Measurements from ENCODE around the gene IRGM.
A peak's percentile ranks its signal among the peaks of the same experiment; 100 is the strongest.
"Not testable (repeated sequence)": the region's sequence is repeated elsewhere in the genome, so short reads cannot be mapped to it uniquely, and the experiment has no call there.

Gene IRGM

DNA sequence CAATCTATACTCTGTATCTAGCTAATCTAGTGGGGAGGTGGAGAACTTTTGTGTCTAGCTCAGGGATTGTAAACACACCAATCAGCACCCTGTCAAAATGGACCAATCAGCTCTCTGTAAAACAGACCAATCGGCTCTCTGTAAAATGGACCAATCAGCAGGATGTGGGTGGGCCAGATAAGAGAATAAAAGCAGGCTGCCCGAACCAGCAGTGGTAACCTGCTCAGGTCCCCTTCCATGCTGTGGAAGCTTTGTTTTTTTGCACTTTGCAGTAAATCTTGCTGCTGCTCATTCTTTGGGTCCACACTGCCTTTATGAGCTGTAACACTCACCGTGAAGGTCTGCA lies at the start of gene IRGM:
Gene IRGM (plus strand): TSS at position 214 of the 346 bp plus-strand sequence. CDS start 1,603 bp downstream, outside the sequence.
- TF ChIP-seq TCF12, TAF1 (IDR thresholded peaks at IDR 0.05; ENCODE audit: low read depth): not testable (repeated sequence)
- TF ChIP-seq, protein P1, sequence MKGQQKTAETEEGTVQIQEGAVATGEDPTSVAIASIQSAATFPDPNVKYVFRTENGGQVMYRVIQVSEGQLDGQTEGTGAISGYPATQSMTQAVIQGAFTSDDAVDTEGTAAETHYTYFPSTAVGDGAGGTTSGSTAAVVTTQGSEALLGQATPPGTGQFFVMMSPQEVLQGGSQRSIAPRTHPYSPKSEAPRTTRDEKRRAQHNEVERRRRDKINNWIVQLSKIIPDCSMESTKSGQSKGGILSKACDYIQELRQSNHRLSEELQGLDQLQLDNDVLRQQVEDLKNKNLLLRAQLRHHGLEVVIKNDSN (IDR thresholded peaks at IDR 0.05) = not testable (repeated sequence)

DNA sequence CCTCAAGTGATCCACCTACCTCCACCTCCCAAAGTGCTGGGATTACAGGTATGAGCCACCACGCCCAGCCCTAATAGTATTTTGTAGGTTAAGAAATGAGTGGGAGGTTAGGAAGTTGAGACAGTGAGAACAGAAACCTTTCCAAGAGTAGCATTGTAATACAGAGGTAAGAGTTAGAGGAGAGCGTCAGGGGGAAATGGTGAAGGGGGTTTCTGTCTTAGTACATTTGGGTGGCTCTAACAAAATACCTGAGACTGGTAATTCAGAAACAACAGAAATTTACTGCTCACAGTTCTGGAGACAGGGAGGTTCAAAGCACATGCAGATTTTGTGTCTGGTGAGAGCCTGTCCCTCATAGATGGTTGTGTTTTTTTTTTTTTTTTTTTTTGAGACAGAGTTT lies 48.9 kb upstream of the IRGM start:
- no peak for TF ChIP-seq TEAD4 (IDR thresholded peaks at IDR 0.05)
- TF ChIP-seq CEBPB (IDR thresholded peaks at IDR 0.05) = no peak
- TF ChIP-seq, protein P1 (IDR thresholded peaks at IDR 0.05) = no peak
- no peak for TF ChIP-seq NFIC (IDR thresholded peaks at IDR 0.05)
- TF ChIP-seq, protein P2, sequence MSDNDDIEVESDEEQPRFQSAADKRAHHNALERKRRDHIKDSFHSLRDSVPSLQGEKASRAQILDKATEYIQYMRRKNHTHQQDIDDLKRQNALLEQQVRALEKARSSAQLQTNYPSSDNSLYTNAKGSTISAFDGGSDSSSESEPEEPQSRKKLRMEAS (IDR thresholded peaks at IDR 0.05) = no peak
- TF ChIP-seq EP300 (IDR thresholded peaks at IDR 0.05; ENCODE audit: borderline replicate concordance) = no peak
- no peak for TF ChIP-seq CREB1 (IDR thresholded peaks at IDR 0.05; ENCODE audit: low read depth)
- TF ChIP-seq, protein P3, sequence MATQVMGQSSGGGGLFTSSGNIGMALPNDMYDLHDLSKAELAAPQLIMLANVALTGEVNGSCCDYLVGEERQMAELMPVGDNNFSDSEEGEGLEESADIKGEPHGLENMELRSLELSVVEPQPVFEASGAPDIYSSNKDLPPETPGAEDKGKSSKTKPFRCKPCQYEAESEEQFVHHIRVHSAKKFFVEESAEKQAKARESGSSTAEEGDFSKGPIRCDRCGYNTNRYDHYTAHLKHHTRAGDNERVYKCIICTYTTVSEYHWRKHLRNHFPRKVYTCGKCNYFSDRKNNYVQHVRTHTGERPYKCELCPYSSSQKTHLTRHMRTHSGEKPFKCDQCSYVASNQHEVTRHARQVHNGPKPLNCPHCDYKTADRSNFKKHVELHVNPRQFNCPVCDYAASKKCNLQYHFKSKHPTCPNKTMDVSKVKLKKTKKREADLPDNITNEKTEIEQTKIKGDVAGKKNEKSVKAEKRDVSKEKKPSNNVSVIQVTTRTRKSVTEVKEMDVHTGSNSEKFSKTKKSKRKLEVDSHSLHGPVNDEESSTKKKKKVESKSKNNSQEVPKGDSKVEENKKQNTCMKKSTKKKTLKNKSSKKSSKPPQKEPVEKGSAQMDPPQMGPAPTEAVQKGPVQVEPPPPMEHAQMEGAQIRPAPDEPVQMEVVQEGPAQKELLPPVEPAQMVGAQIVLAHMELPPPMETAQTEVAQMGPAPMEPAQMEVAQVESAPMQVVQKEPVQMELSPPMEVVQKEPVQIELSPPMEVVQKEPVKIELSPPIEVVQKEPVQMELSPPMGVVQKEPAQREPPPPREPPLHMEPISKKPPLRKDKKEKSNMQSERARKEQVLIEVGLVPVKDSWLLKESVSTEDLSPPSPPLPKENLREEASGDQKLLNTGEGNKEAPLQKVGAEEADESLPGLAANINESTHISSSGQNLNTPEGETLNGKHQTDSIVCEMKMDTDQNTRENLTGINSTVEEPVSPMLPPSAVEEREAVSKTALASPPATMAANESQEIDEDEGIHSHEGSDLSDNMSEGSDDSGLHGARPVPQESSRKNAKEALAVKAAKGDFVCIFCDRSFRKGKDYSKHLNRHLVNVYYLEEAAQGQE (IDR thresholded peaks at IDR 0.05; ENCODE audit: low read depth) = no peak

- TF ChIP-seq RAD21 (IDR thresholded peaks at IDR 0.05; ENCODE audit: low read depth) (peak; percentile 42; the same call in 1 of the 2 replicates), TAF1 (IDR thresholded peaks at IDR 0.05; ENCODE audit: low read depth) (no peak), TCF12 (IDR thresholded peaks at IDR 0.05; ENCODE audit: low read depth) (no peak)
- TF ChIP-seq, protein P1 (IDR thresholded peaks at IDR 0.05) = no peak
Observed at GRCh38 chr5:150801117-150801927, 45.0 kb upstream of the IRGM start.

- TF ChIP-seq YY1 (IDR thresholded peaks at IDR 0.05; ENCODE audit: low read depth) = no peak
- TF ChIP-seq EP300 (IDR thresholded peaks at IDR 0.05; ENCODE audit: borderline replicate concordance) = no peak
- TF ChIP-seq, protein P3 (IDR thresholded peaks at IDR 0.05; ENCODE audit: low read depth) = no peak
- TF ChIP-seq TAF1 (IDR thresholded peaks at IDR 0.05; ENCODE audit: low read depth) = no peak
- TF ChIP-seq EGR1 (IDR thresholded peaks at IDR 0.05) = no peak
- no peak for TF ChIP-seq RAD21 (IDR thresholded peaks at IDR 0.05; ENCODE audit: low read depth)
- TF ChIP-seq TEAD4 (IDR thresholded peaks at IDR 0.05) = no peak
Observed at GRCh38 chr5:150804388-150804787, 41.9 kb upstream of the IRGM start.

DNA sequence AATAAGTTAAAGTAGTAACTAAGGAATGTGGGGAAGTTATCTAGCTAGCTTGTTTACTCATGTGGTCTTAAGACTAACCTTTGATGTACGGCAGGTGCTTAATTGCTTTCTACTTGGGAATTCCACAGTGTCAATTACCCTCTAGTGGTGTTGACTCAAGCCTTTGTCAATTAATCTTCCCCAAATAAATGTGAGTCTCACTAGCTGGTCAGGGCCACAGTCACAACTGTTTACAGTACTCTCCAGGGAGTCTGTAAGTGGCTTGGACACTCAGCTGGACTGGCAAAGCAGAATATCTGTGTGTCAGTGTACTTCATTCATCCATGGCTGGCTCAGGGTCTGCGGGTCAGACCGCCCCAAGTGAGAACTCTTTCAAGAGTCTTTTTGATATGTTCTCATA lies 37.0 kb upstream of the IRGM start:
- TF ChIP-seq TEAD4 (IDR thresholded peaks at IDR 0.05) (no peak), CEBPB (IDR thresholded peaks at IDR 0.05) (no peak), ZBTB7A (IDR thresholded peaks at IDR 0.05; ENCODE audit: low read depth) (no peak), CREB1 (IDR thresholded peaks at IDR 0.05; ENCODE audit: low read depth) (no peak), YY1 (IDR thresholded peaks at IDR 0.05; ENCODE audit: low read depth) (no peak), TCF12 (IDR thresholded peaks at IDR 0.05; ENCODE audit: low read depth) (no peak), NFIC (IDR thresholded peaks at IDR 0.05) (no peak), EGR1 (IDR thresholded peaks at IDR 0.05) (no peak), FOXM1 (IDR thresholded peaks at IDR 0.05; ENCODE audit: borderline replicate concordance, low read depth) (no peak), RAD21 (IDR thresholded peaks at IDR 0.05; ENCODE audit: low read depth) (no peak), TAF1 (IDR thresholded peaks at IDR 0.05; ENCODE audit: low read depth) (no peak)
- TF ChIP-seq, protein P1 (IDR thresholded peaks at IDR 0.05) = no peak
- TF ChIP-seq, protein P2 (IDR thresholded peaks at IDR 0.05) = no peak
- TF ChIP-seq, protein P3 (IDR thresholded peaks at IDR 0.05; ENCODE audit: low read depth) = no peak

Measured in Ishikawa (cell line).